Keratinocyte (primary cell): ENCODE data around the gene THUMPD3.

Experiments used
- EZH2 ChIP-seq: IDR thresholded peaks from one replicate; pipeline ENCODE4 v1.6.1; 2012; ENCODE audit warnings: inconsistent platforms, mild to moderate bottlenecking, low read length, moderate library complexity
- TF ChIP-seq, protein P1 (sequence below), 3 experiments: IDR thresholded peaks in 1 of 3; conservative IDR thresholded peaks in 1 of 3; optimal IDR thresholded peaks in 1 of 3; 2 replicates in 2 of 3; 3 replicates in 1 of 3; pipeline versions ENCODE3 to v1.5.1; 2011; ENCODE audit warnings: low read length in 3 of 3, mild to moderate bottlenecking in 3 of 3, moderate library complexity in 2 of 3, control low read depth in 1 of 3, inconsistent platforms in 1 of 3; ENCODE audit not compliant: insufficient read depth in 2 of 3; ENCODE audit errors: extremely low read depth in 1 of 3

GRCh38 chr3:9384141-9384828, 21.4 kb downstream of the THUMPD3 start:
- TF ChIP-seq, protein P1, sequence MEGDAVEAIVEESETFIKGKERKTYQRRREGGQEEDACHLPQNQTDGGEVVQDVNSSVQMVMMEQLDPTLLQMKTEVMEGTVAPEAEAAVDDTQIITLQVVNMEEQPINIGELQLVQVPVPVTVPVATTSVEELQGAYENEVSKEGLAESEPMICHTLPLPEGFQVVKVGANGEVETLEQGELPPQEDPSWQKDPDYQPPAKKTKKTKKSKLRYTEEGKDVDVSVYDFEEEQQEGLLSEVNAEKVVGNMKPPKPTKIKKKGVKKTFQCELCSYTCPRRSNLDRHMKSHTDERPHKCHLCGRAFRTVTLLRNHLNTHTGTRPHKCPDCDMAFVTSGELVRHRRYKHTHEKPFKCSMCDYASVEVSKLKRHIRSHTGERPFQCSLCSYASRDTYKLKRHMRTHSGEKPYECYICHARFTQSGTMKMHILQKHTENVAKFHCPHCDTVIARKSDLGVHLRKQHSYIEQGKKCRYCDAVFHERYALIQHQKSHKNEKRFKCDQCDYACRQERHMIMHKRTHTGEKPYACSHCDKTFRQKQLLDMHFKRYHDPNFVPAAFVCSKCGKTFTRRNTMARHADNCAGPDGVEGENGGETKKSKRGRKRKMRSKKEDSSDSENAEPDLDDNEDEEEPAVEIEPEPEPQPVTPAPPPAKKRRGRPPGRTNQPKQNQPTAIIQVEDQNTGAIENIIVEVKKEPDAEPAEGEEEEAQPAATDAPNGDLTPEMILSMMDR (optimal IDR thresholded peaks at IDR 0.05 in 1 of 3, IDR thresholded peaks at IDR 0.05 in 1 of 3, conservative IDR thresholded peaks at IDR 0.05 in 1 of 3; ENCODE audit: extremely low read depth in 1 of 3, insufficient read depth in 2 of 3, low read length in 3 of 3): no peak
- TF ChIP-seq EZH2: no peak
